Neuronal stem cell (in vitro differentiated cells): ENCODE measurements around the gene EHD2.
"Not testable (repeated sequence)": the region's sequence is repeated elsewhere in the genome, so short reads cannot be mapped to it uniquely, and the experiment has no call there.

Source experiments
- DNase-seq: peaks from one replicate; pipeline ENCODE4 v3.0.0-alpha.2; 2013; ENCODE audit warnings: low spot score
- H2AFZ ChIP-seq: one replicate; pipeline ENCODE4 v1.6.1; 2013; ENCODE audit warnings: mild to moderate bottlenecking, low read length, inconsistent platforms
- H2AK5ac ChIP-seq: 2 replicates; pipeline ENCODE4 v1.6.1; 2013; ENCODE audit warnings: low read depth, mild to moderate bottlenecking, inconsistent platforms, low read length, moderate library complexity, mixed read lengths
- H2BK120ac ChIP-seq: 2 replicates; pipeline ENCODE4 v1.6.1; 2013; ENCODE audit warnings: low read depth, mild to moderate bottlenecking, inconsistent platforms, low read length, moderate library complexity, mixed read lengths
- H2BK12ac ChIP-seq: one replicate; pipeline ENCODE4 v1.6.1; 2013; ENCODE audit warnings: low read length, inconsistent platforms
- H2BK15ac ChIP-seq: 2 replicates; pipeline ENCODE4 v1.6.1; 2013; ENCODE audit warnings: mild to moderate bottlenecking, low read length, inconsistent platforms, mixed read lengths
- H2BK5ac ChIP-seq: one replicate; pipeline ENCODE4 v1.6.1; 2013; ENCODE audit warnings: inconsistent platforms, mild to moderate bottlenecking, low read length, moderate library complexity
- H3K14ac ChIP-seq: one replicate; pipeline ENCODE4 v1.6.1; 2013; ENCODE audit warnings: low read length, inconsistent platforms
- H3K18ac ChIP-seq: 2 replicates; pipeline ENCODE4 v1.6.1; 2013; ENCODE audit warnings: low read length, inconsistent platforms
- H3K23ac ChIP-seq: 2 replicates; pipeline ENCODE4 v1.6.1; 2013; ENCODE audit warnings: low read depth, mild to moderate bottlenecking, mixed read lengths, low read length, inconsistent platforms; ENCODE audit not compliant: poor library complexity
- H3K27ac ChIP-seq: replicated peaks from 3 replicates; pipeline ENCODE4 v1.5.1; 2013; ENCODE audit warnings: low read length, inconsistent platforms
- H3K27me3 ChIP-seq, 3 experiments: 2 replicates each; pipeline ENCODE4 v1.6.1; 2013; ENCODE audit warnings: low read length in 3 of 3, mild to moderate bottlenecking in 2 of 3, inconsistent platforms in 1 of 3, low read depth in 1 of 3, mixed read lengths in 1 of 3, moderate library complexity in 1 of 3; ENCODE audit not compliant: control insufficient read depth in 3 of 3, insufficient read depth in 3 of 3
- H3K36me3 ChIP-seq, 2 donors: replicated peaks in 1 of 2; 2 replicates each; pipeline ENCODE4 v1.6.1; 2013; ENCODE audit warnings: low read length in 2 of 2; ENCODE audit not compliant: control insufficient read depth in 2 of 2, insufficient read depth in 2 of 2
- H3K4ac ChIP-seq: 2 replicates; pipeline ENCODE4 v1.6.1; 2013; ENCODE audit warnings: inconsistent platforms, mild to moderate bottlenecking, low read length, moderate library complexity
- H3K4me1 ChIP-seq, 2 donors: 1 replicate in 1 of 2; 2 replicates in 1 of 2; pipeline ENCODE4 v1.6.1; 2013; ENCODE audit warnings: low read length in 2 of 2, low read depth in 1 of 2; ENCODE audit not compliant: control insufficient read depth in 2 of 2, insufficient read depth in 1 of 2
- H3K4me2 ChIP-seq: one replicate; pipeline ENCODE4 v1.6.1; 2013; ENCODE audit warnings: mild to moderate bottlenecking, low read length, inconsistent platforms; ENCODE audit not compliant: insufficient read depth, poor library complexity, severe bottlenecking
- H3K4me3 ChIP-seq, 2 donors: 2 replicates each; pipeline ENCODE4 v1.5.1; 2013; ENCODE audit warnings: low read length in 2 of 2, mild to moderate bottlenecking in 2 of 2, inconsistent platforms in 1 of 2, moderate library complexity in 1 of 2
- H3K79me1 ChIP-seq: one replicate; pipeline ENCODE4 v1.6.1; 2013; ENCODE audit warnings: low read depth, mild to moderate bottlenecking, inconsistent platforms, low read length, moderate library complexity
- H3K9ac ChIP-seq: one replicate; pipeline ENCODE4 v1.6.1; 2013; ENCODE audit warnings: mild to moderate bottlenecking, low read depth, low read length, inconsistent platforms; ENCODE audit not compliant: poor library complexity
- H3K9me3 ChIP-seq, 2 donors: replicated peaks in 1 of 2; 2 replicates each; pipeline versions ENCODE3 to v1.6.1; 2013; ENCODE audit warnings: low read length in 2 of 2, mild to moderate bottlenecking in 2 of 2, inconsistent platforms in 1 of 2, low read depth in 1 of 2, mixed read lengths in 1 of 2, moderate library complexity in 1 of 2; ENCODE audit not compliant: control insufficient read depth in 2 of 2, insufficient read depth in 1 of 2
- H4K8ac ChIP-seq: one replicate; pipeline ENCODE4 v1.6.1; 2013; ENCODE audit warnings: low read depth, mild to moderate bottlenecking, inconsistent platforms, low read length, moderate library complexity
- H4K91ac ChIP-seq: one replicate; pipeline ENCODE4 v1.6.1; 2013; ENCODE audit warnings: low read length, low read depth, mild to moderate bottlenecking, inconsistent platforms; ENCODE audit not compliant: poor library complexity
- WGBS, 2 donors: extraction: QIAGEN DNeasy Blood & Tissue Kit; methylation state at CpG; one replicate each; pipeline ENCODE4 v1.1.7; 2013; ENCODE audit warnings: missing lambda C conversion rate in 2 of 2, mixed read lengths in 1 of 2; ENCODE audit not compliant: insufficient read length in 2 of 2, insufficient replicate concordance in 1 of 2; ENCODE audit errors: extremely low coverage in 2 of 2; 5-methylcytosine and 5-hydroxymethylcytosine counted together

EHD2 gene

DNA sequence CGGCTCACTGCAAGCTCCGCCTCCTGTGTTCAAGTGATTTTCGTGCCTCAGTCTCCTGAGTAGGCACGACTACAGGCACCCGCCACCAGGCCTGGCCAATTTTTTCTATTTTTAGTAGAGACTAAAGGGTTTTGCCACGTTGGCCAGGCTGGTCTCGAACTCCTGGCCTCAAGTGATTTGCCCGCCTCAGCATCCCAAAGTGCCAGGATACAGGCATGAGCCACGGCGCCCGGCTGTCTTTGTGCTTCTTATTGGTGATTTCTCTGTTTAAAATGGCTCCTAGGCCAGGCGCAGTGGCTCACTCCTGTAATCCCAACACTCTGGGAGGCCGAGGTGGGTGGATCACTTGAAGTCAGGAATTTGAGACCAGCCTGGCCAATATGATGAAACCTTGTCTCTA is 44.7 kb upstream of the EHD2 start:
- not testable (repeated sequence) for H3K9ac ChIP-seq, H4K8ac ChIP-seq, H2AK5ac ChIP-seq, H2AFZ ChIP-seq, H2BK5ac ChIP-seq, DNase-seq, H2BK120ac ChIP-seq, H3K23ac ChIP-seq, H3K27ac ChIP-seq, H3K14ac ChIP-seq, H3K4me1 ChIP-seq, H2BK12ac ChIP-seq, H3K4ac ChIP-seq, H3K9me3 ChIP-seq, H3K4me2 ChIP-seq, H3K18ac ChIP-seq, H3K4me3 ChIP-seq, H4K91ac ChIP-seq, H3K27me3 ChIP-seq, H2BK15ac ChIP-seq
- Histone ChIP-seq H3K36me3 (peaks cover 11 to 17% of the 10 kb centered on the region in 2 donors), H3K79me1 (peaks cover 13% of the 10 kb centered on the region)
- no CpG with 5 or more reads among the region's 13 CpGs for WGBS, 2 donors

DNA sequence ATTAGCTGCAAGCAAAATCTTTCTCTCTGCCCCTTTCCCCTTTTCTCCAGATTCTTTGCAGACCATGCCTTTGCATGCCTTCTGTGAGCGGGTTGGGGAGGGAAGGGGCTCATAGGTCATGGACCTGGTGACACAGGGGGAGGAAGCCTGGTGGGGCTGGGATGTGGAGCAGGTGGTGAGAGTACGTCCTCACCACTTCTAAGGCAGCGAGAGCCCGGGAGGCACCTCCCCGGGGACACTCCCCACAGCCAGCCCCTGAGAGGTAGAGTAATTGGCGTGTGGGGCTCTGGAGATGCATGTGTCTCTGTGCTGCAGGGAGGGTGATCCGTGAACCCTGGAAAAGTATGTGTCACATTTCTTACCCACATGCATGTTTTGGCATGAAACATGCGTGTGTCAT is 42.5 kb upstream of the EHD2 start:
- Histone ChIP-seq H3K27ac (no peak overlapping the region), H2AK5ac (no peak overlapping the region), H3K9ac (no peak overlapping the region), H3K36me3 (peaks cover 24 to 36% of the 10 kb centered on the region in 2 donors), H3K18ac (no peak overlapping the region), H3K9me3 (no peaks in the 10 kb centered on the region), H4K8ac (no peak overlapping the region), H3K14ac (no peak overlapping the region), H3K4me2 (no peak overlapping the region), H3K79me1 (peaks cover 9% of the 10 kb centered on the region), H2BK12ac (no peak overlapping the region), H2BK120ac (no peak overlapping the region), H3K27me3 (no peaks in the 10 kb centered on the region), H2AFZ (no peak overlapping the region), H3K4ac (no peak overlapping the region), H2BK15ac (no peak overlapping the region), H2BK5ac (no peak overlapping the region), H3K23ac (no peak overlapping the region), H3K4me3 (no peak overlapping the region), H3K4me1 (peaks cover 6 to 8% of the 10 kb centered on the region in 2 donors), H4K91ac (no peak overlapping the region)
- no CpG with 5 or more reads among the region's 8 CpGs for WGBS, 2 donors
- DNase-seq = no peak

DNA sequence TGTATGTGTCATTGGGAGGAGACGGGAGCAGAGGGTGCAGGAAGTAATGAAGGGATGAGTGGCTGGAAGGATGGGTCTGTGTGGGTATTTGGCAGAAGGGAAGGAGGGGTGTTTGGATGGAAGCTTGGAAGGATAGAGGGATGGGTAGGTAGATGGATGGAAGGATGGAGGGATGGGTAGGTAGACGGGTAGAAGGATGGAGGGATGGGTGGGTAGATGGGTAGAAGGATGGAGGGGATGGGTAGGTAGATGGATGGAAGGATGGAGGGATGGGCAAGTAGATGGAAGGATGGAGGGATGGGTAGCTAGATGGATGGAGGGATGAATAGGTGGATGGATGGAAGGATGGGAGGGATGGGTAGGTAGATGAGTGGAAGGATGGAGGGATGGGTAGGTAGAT is 41.7 kb upstream of the EHD2 start:
- Histone ChIP-seq H3K4me1 (peaks cover 6 to 8% of the 10 kb centered on the region in 2 donors), H4K8ac (no peak overlapping the region), H2BK12ac (no peak overlapping the region), H3K79me1 (peaks cover 9% of the 10 kb centered on the region), H2AFZ (no peak overlapping the region), H2BK5ac (no peak overlapping the region), H3K9me3 (no peaks in the 10 kb centered on the region), H2AK5ac (no peak overlapping the region), H2BK15ac (no peak overlapping the region), H4K91ac (no peak overlapping the region), H3K9ac (no peak overlapping the region), H3K36me3 (peaks cover 26 to 39% of the 10 kb centered on the region in 2 donors), H2BK120ac (no peak overlapping the region), H3K14ac (no peak overlapping the region), H3K18ac (no peak overlapping the region), H3K23ac (no peak overlapping the region), H3K27ac (no peak overlapping the region), H3K27me3 (no peaks in the 10 kb centered on the region), H3K4me3 (no peak overlapping the region), H3K4ac (no peak overlapping the region), H3K4me2 (no peak overlapping the region)
- DNase-seq = no peak
- 100% methylated on average over 1 of the region's 2 CpGs for WGBS, 2 donors

DNA sequence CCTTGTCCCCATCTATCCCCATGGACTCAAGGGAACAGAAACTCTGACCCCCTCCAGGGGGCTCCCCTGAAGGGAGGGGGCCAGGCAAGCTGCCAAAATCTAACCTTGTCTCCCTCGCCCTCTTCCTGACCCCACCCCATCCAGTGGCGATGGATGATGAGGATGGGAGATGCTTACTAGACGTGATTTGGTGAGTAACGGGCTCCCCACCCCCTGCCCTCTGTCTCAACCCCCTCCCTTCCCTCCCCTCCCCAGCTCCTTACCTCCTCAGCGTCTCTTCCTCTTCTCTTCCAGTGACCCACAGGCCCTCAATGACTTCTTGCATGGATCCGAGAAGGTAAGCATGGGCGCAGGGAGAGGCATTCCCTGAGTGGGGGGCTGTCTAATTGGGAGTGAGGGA is 39.8 kb upstream of the EHD2 start:
- H2BK120ac ChIP-seq = no peak overlapping the region
- H3K9me3 ChIP-seq = no peaks in the 10 kb centered on the region
- no peaks in the 10 kb centered on the region for H3K27me3 ChIP-seq
- DNase-seq = no peak
- no peak overlapping the region for H3K27ac ChIP-seq
- H3K14ac ChIP-seq = no peak overlapping the region
- no peak overlapping the region for H4K8ac ChIP-seq
- no peaks in the 10 kb centered on the region for H3K4me1 ChIP-seq
- H3K79me1 ChIP-seq = peaks cover 9% of the 10 kb centered on the region
- H2AK5ac ChIP-seq = no peak overlapping the region
- H3K4me3 ChIP-seq = no peak overlapping the region
- no peak overlapping the region for H4K91ac ChIP-seq
- no peak overlapping the region for H3K4me2 ChIP-seq
- H2BK5ac ChIP-seq = no peak overlapping the region
- no peak overlapping the region for H2AFZ ChIP-seq
- H3K18ac ChIP-seq = no peak overlapping the region
- no peak overlapping the region for H3K9ac ChIP-seq
- no peak overlapping the region for H2BK12ac ChIP-seq
- H3K36me3 ChIP-seq = peaks cover 32 to 46% of the 10 kb centered on the region in 2 donors
- H3K23ac ChIP-seq = no peak overlapping the region
- no CpG with 5 or more reads among the region's 7 CpGs for WGBS, 2 donors
- no peak overlapping the region for H3K4ac ChIP-seq
- H2BK15ac ChIP-seq = no peak overlapping the region
